Prostate gland (tissue), 2 donors: ENCODE results near the gene PGR.
"Not testable (repeated sequence)": the region's sequence is repeated elsewhere in the genome, so short reads cannot be mapped to it uniquely, and the experiment has no call there.

Experiments
- POLR2A ChIP-seq: fragments of 450-650 bp; IDR thresholded peaks from one replicate; pipeline ENCODE4 v1.6.1; 2016; ENCODE audit warnings: antibody characterized with exemption, mild to moderate bottlenecking
- POLR2AphosphoS5 ChIP-seq: sonication (generic); formaldehyde crosslinking; IDR thresholded peaks from one replicate; pipeline ENCODE4 v1.6.1; 2017; ENCODE audit warnings: antibody characterized with exemption
- TF ChIP-seq, protein P1 (sequence below), 4 experiments: fragments of 200-600 bp in 2 of 4; fragments of 450-650 bp in 2 of 4; sonication (generic) in 2 of 4; IDR thresholded peaks; 1 replicate in 3 of 4; 2 replicates in 1 of 4; pipeline ENCODE4 v1.5.1; 2016 to 2019; ENCODE audit warnings: antibody characterized with exemption in 4 of 4, mild to moderate bottlenecking in 2 of 4, moderate library complexity in 2 of 4

DNA sequence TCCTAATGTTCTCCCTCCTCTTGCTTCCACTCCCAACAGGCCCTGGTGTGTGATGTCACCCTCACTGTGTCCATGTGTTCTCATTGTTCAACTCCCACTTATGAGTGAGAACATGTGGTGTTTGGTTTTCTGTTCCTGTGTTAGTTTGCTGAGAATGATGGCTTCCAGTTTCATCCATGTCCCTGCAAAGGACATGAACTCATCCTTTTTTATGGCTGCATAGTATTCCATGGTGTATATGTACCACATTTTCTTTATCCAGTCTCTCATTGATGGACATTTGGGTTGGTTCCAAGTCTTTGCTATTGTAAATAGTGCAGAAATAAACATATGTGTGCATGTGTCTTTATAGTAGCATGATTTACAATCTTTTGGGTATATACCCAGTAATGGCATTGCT lies 115.9 kb downstream of the PGR start:
- TF ChIP-seq, protein P1, sequence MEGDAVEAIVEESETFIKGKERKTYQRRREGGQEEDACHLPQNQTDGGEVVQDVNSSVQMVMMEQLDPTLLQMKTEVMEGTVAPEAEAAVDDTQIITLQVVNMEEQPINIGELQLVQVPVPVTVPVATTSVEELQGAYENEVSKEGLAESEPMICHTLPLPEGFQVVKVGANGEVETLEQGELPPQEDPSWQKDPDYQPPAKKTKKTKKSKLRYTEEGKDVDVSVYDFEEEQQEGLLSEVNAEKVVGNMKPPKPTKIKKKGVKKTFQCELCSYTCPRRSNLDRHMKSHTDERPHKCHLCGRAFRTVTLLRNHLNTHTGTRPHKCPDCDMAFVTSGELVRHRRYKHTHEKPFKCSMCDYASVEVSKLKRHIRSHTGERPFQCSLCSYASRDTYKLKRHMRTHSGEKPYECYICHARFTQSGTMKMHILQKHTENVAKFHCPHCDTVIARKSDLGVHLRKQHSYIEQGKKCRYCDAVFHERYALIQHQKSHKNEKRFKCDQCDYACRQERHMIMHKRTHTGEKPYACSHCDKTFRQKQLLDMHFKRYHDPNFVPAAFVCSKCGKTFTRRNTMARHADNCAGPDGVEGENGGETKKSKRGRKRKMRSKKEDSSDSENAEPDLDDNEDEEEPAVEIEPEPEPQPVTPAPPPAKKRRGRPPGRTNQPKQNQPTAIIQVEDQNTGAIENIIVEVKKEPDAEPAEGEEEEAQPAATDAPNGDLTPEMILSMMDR (IDR thresholded peaks at IDR 0.05): not testable (repeated sequence)
- TF ChIP-seq POLR2AphosphoS5, POLR2A: not testable (repeated sequence)
